GM23338 (cell line): ENCODE data around the gene CH25H.

Experiments
- EZH2 ChIP-seq: fragments of 200-600 bp; sonication (generic); IDR thresholded peaks from one replicate; pipeline ENCODE4 v1.8.0; 2017; ENCODE audit warnings: antibody characterized with exemption, mild to moderate bottlenecking, low read depth; ENCODE audit not compliant: unreplicated experiment
- JUNB ChIP-seq: IDR thresholded peaks from one replicate; pipeline ENCODE4 v1.6.1; 2016; ENCODE audit warnings: antibody characterized with exemption; ENCODE audit not compliant: unreplicated experiment
- POLR2AphosphoS5 ChIP-seq: IDR thresholded peaks from 2 replicates; pipeline ENCODE4 v1.6.1; 2016; ENCODE audit warnings: antibody characterized with exemption, low read depth
- TF ChIP-seq, protein P1 (sequence below), 2 experiments: fragments of 200-600 bp in 1 of 2; sonication (generic) in 1 of 2; conservative IDR thresholded peaks; 2 replicates each; pipeline versions ENCODE4 v1.5.1 to v1.6.1; 2016 to 2017; ENCODE audit warnings: antibody characterized with exemption in 2 of 2, low read depth in 2 of 2, mild to moderate bottlenecking in 2 of 2, moderate library complexity in 1 of 2

- no peak for TF ChIP-seq JUNB
- no peak for TF ChIP-seq POLR2AphosphoS5
- TF ChIP-seq, protein P1, sequence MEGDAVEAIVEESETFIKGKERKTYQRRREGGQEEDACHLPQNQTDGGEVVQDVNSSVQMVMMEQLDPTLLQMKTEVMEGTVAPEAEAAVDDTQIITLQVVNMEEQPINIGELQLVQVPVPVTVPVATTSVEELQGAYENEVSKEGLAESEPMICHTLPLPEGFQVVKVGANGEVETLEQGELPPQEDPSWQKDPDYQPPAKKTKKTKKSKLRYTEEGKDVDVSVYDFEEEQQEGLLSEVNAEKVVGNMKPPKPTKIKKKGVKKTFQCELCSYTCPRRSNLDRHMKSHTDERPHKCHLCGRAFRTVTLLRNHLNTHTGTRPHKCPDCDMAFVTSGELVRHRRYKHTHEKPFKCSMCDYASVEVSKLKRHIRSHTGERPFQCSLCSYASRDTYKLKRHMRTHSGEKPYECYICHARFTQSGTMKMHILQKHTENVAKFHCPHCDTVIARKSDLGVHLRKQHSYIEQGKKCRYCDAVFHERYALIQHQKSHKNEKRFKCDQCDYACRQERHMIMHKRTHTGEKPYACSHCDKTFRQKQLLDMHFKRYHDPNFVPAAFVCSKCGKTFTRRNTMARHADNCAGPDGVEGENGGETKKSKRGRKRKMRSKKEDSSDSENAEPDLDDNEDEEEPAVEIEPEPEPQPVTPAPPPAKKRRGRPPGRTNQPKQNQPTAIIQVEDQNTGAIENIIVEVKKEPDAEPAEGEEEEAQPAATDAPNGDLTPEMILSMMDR (conservative IDR thresholded peaks at IDR 0.05; ENCODE audit: low read depth in 2 of 2), result no peak
- no peak for TF ChIP-seq EZH2
Observed at GRCh38 chr10:89156161-89156835, 50.8 kb downstream of the CH25H start.
